Activated T-cell treated with anti-CD3 and anti-CD28 coated beads for 48 hours (primary cell): ENCODE measurements around the gene CYP26B1.

ENCODE experiments used
- DNase-seq: peaks from one replicate; pipeline ENCODE4 v3.0.0-alpha.2; 2020; ENCODE audit warnings: low read depth

The CYP26B1 gene

GRCh38 chr2:72129681-72130340 lies 17.9 kb downstream of the CYP26B1 start:
- DNase-seq: no peak

GRCh38 chr2:72128843-72129227 lies 18.8 kb downstream of the CYP26B1 start:
- DNase-seq: no peak

- no peak for DNase-seq
These were observed 19.4 kb downstream of the CYP26B1 start for GRCh38 chr2:72128059-72128842.

- DNase-seq: no peak
These were observed 20.1 kb downstream of the CYP26B1 start for GRCh38 chr2:72127401-72128058.

GRCh38 chr2:72126186-72127100 lies 21.2 kb downstream of the CYP26B1 start:
- no peak for DNase-seq

- no peak for DNase-seq
These were observed 23.3 kb downstream of the CYP26B1 start for GRCh38 chr2:72124376-72124775.

GRCh38 chr2:72121153-72121552 lies 26.5 kb downstream of the CYP26B1 start:
- DNase-seq: no peak

- no peak for DNase-seq
These were observed 28.7 kb downstream of the CYP26B1 start for GRCh38 chr2:72118951-72119350.

- no peak for DNase-seq
These were observed 29.3 kb downstream of the CYP26B1 start for GRCh38 chr2:72118386-72118785.

GRCh38 chr2:72117718-72118117 lies 29.9 kb downstream of the CYP26B1 start:
- no peak for DNase-seq

GRCh38 chr2:72117029-72117428 lies 30.6 kb downstream of the CYP26B1 start:
- no peak for DNase-seq

- DNase-seq: no peak
These were observed 31.6 kb downstream of the CYP26B1 start for GRCh38 chr2:72116081-72116533.

- DNase-seq: no peak
These were observed 32.3 kb downstream of the CYP26B1 start for GRCh38 chr2:72115110-72116080.

- no peak for DNase-seq
These were observed 33.0 kb downstream of the CYP26B1 start for GRCh38 chr2:72114693-72115051.

GRCh38 chr2:72113847-72114692 lies 33.6 kb downstream of the CYP26B1 start:
- DNase-seq: no peak

- DNase-seq: no peak
These were observed 34.4 kb downstream of the CYP26B1 start for GRCh38 chr2:72112981-72113846.

- DNase-seq: no peak
These were observed 35.3 kb downstream of the CYP26B1 start for GRCh38 chr2:72112401-72112800.

GRCh38 chr2:72111061-72111460 lies 36.6 kb downstream of the CYP26B1 start:
- DNase-seq: no peak

GRCh38 chr2:72109904-72110303 lies 37.8 kb downstream of the CYP26B1 start:
- DNase-seq: no peak
